Trophoblast cell (in vitro differentiated cells and primary cell): ENCODE measurements around the gene H2BK1.

Experiments used
- DNase-seq, 2 donors: peaks; one replicate each; pipeline ENCODE4 v3.0.0-alpha.2; 2016
- H2AFZ ChIP-seq: 2 replicates; pipeline ENCODE4 v1.6.1; 2013; ENCODE audit warnings: low read length, moderate library complexity, mild to moderate bottlenecking; ENCODE audit not compliant: insufficient read depth, poor library complexity
- H2AK5ac ChIP-seq: 2 replicates; pipeline ENCODE4 v1.6.1; 2013; ENCODE audit warnings: mild to moderate bottlenecking, low read length
- H2BK120ac ChIP-seq: 2 replicates; pipeline ENCODE4 v1.6.1; 2013; ENCODE audit warnings: low read length, mild to moderate bottlenecking, moderate library complexity; ENCODE audit not compliant: insufficient read depth, poor library complexity
- H2BK12ac ChIP-seq: 2 replicates; pipeline ENCODE4 v1.6.1; 2013; ENCODE audit warnings: mild to moderate bottlenecking, low read length, moderate library complexity
- H2BK5ac ChIP-seq: 2 replicates; pipeline ENCODE4 v1.6.1; 2013; ENCODE audit warnings: low read length, low read depth, moderate library complexity, mild to moderate bottlenecking; ENCODE audit not compliant: poor library complexity
- H3K14ac ChIP-seq: 2 replicates; pipeline ENCODE4 v1.6.1; 2013; ENCODE audit warnings: mild to moderate bottlenecking, low read length
- H3K18ac ChIP-seq: 2 replicates; pipeline ENCODE4 v1.6.1; 2013; ENCODE audit warnings: mild to moderate bottlenecking, low read length
- H3K23ac ChIP-seq: 2 replicates; pipeline ENCODE4 v1.6.1; 2013; ENCODE audit warnings: low read length
- H3K27ac ChIP-seq: 2 replicates; pipeline ENCODE4 v1.5.1; 2013; ENCODE audit warnings: low read depth, mild to moderate bottlenecking, inconsistent platforms, low read length, moderate library complexity
- H3K27me3 ChIP-seq: 2 replicates; pipeline ENCODE4 v1.6.1; 2013; ENCODE audit warnings: inconsistent platforms, mild to moderate bottlenecking, low read length, moderate library complexity; ENCODE audit not compliant: insufficient read depth
- H3K36me3 ChIP-seq, 2 experiments: 1 replicate in 1 of 2; 2 replicates in 1 of 2; pipeline ENCODE4 v1.6.1; 2013; ENCODE audit warnings: low read length in 2 of 2, mild to moderate bottlenecking in 2 of 2, moderate library complexity in 1 of 2; ENCODE audit not compliant: insufficient read depth in 2 of 2, control insufficient read depth in 1 of 2
- H3K4ac ChIP-seq: 2 replicates; pipeline ENCODE4 v1.6.1; 2013; ENCODE audit warnings: low read depth, mild to moderate bottlenecking, low read length, moderate library complexity
- H3K4me1 ChIP-seq, 2 experiments: 1 replicate in 1 of 2; 2 replicates in 1 of 2; pipeline ENCODE4 v1.6.1; 2013; ENCODE audit warnings: low read length in 2 of 2, mild to moderate bottlenecking in 2 of 2, moderate library complexity in 1 of 2; ENCODE audit not compliant: insufficient read depth in 2 of 2, control insufficient read depth in 1 of 2
- H3K4me2 ChIP-seq: 2 replicates; pipeline ENCODE4 v1.6.1; 2013; ENCODE audit warnings: inconsistent platforms, mild to moderate bottlenecking, low read length, moderate library complexity
- H3K4me3 ChIP-seq: 2 replicates; pipeline ENCODE4 v1.5.1; 2013; ENCODE audit warnings: mild to moderate bottlenecking, low read depth, low read length, inconsistent platforms
- H3K79me1 ChIP-seq: one replicate; pipeline ENCODE4 v1.6.1; 2013; ENCODE audit warnings: low read length
- H3K79me2 ChIP-seq: 2 replicates; pipeline ENCODE4 v1.6.1; 2013; ENCODE audit warnings: low read length, mild to moderate bottlenecking; ENCODE audit not compliant: control insufficient read depth, insufficient read depth, poor library complexity
- H3K9ac ChIP-seq: 2 replicates; pipeline ENCODE4 v1.6.1; 2013; ENCODE audit warnings: mild to moderate bottlenecking, low read length
- H3K9me3 ChIP-seq: 2 replicates; pipeline ENCODE4 v1.6.1; 2013; ENCODE audit warnings: low read depth, mild to moderate bottlenecking, control low read depth, inconsistent platforms, low read length; ENCODE audit not compliant: insufficient read depth
- H4K12ac ChIP-seq: 2 replicates; pipeline ENCODE4 v1.6.1; 2013; ENCODE audit warnings: low read depth, mild to moderate bottlenecking, low read length, moderate library complexity
- H4K8ac ChIP-seq: 2 replicates; pipeline ENCODE4 v1.6.1; 2013; ENCODE audit warnings: low read depth, mild to moderate bottlenecking, low read length, moderate library complexity
- H4K91ac ChIP-seq: one replicate; pipeline ENCODE4 v1.6.1; 2013; ENCODE audit warnings: low read depth, mild to moderate bottlenecking, low read length, moderate library complexity
- WGBS: extraction: QIAGEN DNeasy Blood & Tissue Kit; methylation state at CpG from one replicate; pipeline ENCODE4 v1.1.7; 2013; ENCODE audit warnings: missing lambda C conversion rate; ENCODE audit not compliant: insufficient read length, insufficient coverage; ENCODE audit errors: extremely low coverage; 5-methylcytosine and 5-hydroxymethylcytosine counted together

H2BK1 gene

DNA sequence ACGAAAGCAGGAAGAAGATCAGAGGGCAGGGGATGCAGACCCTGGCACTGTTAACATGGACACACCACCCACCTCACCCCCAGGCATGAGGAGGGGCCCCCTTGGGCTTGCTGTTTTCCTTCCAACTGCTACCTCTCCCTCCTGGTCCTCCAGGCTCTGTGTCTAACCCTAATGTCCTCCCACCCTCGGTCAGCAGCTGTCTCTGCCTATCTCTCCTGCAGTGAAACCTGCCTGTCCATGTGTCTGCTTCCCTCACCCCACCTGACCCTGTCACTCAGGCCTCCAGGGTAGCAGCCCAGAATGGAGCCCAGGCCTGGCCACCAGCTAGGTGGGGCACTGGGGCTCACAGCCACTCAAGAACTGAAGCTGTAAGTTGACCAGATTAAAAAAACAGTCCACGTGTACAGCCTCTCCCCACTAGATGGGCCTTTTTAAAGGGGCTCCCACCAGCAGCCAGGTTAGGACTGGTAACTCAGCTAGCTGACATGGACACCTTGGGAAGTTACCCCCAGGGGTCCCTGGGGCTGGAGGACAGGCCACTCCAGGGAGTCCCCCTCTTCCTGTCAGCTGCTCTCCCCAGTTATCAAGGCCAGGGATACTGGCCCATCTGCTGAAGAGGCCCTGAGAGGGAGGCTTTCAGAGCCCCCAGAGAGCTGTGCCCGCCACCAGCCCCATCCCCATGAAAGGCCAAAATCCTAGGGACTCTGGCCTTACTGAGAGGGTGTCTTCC is 36.7 kb upstream of the H2BK1 start:
- Histone ChIP-seq H3K23ac (no peak overlapping the region), H3K4me3 (no peak overlapping the region), H3K27ac (no peak overlapping the region), H2BK120ac (no peak overlapping the region), H2AK5ac (no peak overlapping the region), H3K79me1 (peaks cover 21% of the 10 kb centered on the region), H3K9me3 (no peaks in the 10 kb centered on the region), H3K4ac (no peak overlapping the region), H3K4me2 (no peak overlapping the region), H3K79me2 (peaks cover 8% of the 10 kb centered on the region), H4K12ac (no peak overlapping the region), H2BK5ac (no peak overlapping the region), H3K27me3 (peaks cover 6% of the 10 kb centered on the region), H2AFZ (no peak overlapping the region), H4K8ac (no peak overlapping the region), H2BK12ac (no peak overlapping the region), H3K36me3 (peaks cover 0 to 3% of the 10 kb centered on the region in 2 experiments), H3K4me1 (peaks cover 20 to 50% of the 10 kb centered on the region in 2 experiments), H3K14ac (no peak overlapping the region), H4K91ac (no peak overlapping the region), H3K18ac (no peak overlapping the region), H3K9ac (no peak overlapping the region)
- no peak for DNase-seq
- WGBS, result no CpG with 5 or more reads among the region's 4 CpGs

DNA sequence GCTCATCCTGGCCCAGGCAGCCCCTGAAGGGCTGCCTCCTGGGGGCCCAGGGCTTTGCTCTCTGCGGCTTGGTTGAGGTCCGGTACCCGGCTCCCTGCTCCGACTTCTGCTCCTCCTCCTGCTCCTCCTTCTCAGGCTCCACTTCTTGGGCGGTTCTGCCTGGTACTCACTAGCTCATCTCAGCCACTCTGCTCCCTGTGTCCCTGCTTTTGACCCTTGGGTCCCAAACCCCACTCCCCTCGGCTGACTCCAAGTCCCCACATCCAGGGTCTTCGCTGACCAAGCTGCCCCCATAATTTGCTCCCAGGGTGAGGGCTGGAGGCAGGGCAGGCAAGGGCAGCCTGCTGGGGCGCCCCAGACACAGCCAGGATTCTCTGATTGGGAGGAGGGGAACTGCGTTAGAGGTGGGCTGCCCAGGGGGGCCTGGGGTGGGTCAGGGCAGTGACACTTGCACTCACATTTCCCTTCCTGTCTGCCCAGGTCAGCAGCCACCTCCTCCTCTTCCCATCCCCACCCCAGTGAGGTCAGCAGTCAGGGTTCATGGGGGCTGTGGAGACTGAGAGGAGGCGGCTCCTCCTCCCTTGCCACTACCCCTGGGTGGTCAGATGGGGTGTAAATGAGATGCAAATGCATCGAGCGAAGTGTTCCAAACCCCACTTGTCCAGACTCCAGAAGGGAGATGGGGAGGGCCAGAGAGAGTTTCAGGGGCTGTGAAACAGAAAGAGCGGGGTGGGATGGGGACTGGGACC is 36.0 kb upstream of the H2BK1 start:
- no CpG with 5 or more reads among the region's 13 CpGs for WGBS
- Histone ChIP-seq H3K18ac (no peak overlapping the region), H3K9me3 (no peaks in the 10 kb centered on the region), H2AK5ac (no peak overlapping the region), H3K4me2 (no peak overlapping the region), H3K79me2 (peaks cover 5% of the 10 kb centered on the region), H4K91ac (no peak overlapping the region), H2BK120ac (no peak overlapping the region), H3K27ac (no peak overlapping the region), H4K12ac (no peak overlapping the region), H3K4ac (no peak overlapping the region), H3K36me3 (peaks cover 2 to 9% of the 10 kb centered on the region in 2 experiments), H3K9ac (no peak overlapping the region), H3K23ac (no peak overlapping the region), H2BK5ac (no peak overlapping the region), H3K14ac (no peak overlapping the region), H3K27me3 (peaks cover 6% of the 10 kb centered on the region), H2AFZ (no peak overlapping the region), H4K8ac (no peak overlapping the region), H3K79me1 (peaks cover 16% of the 10 kb centered on the region), H3K4me3 (no peak overlapping the region), H3K4me1 (peaks cover 17 to 46% of the 10 kb centered on the region in 2 experiments), H2BK12ac (no peak overlapping the region)
- DNase-seq, result no peak

GRCh38 chr7:151245360-151246101 is 35.2 kb upstream of the H2BK1 start:
- Histone ChIP-seq H3K79me1 (peaks cover 13% of the 10 kb centered on the region), H2BK12ac (no peak overlapping the region), H3K4ac (no peak overlapping the region), H3K18ac (no peak overlapping the region), H2AK5ac (no peak overlapping the region), H3K4me2 (peak overlapping the region; percentile 60), H3K4me3 (no peak overlapping the region), H3K9me3 (no peaks in the 10 kb centered on the region), H2AFZ (peak overlapping the region; percentile 58), H2BK5ac (no peak overlapping the region), H3K27me3 (peaks cover 6% of the 10 kb centered on the region), H4K8ac (peak overlapping the region; percentile 15), H2BK120ac (no peak overlapping the region), H4K12ac (no peak overlapping the region), H3K36me3 (peaks cover 4 to 12% of the 10 kb centered on the region in 2 experiments), H3K79me2 (peaks cover 5% of the 10 kb centered on the region), H3K9ac (no peak overlapping the region), H3K27ac (no peak overlapping the region), H3K4me1 (peaks cover 14 to 39% of the 10 kb centered on the region in 2 experiments), H4K91ac (no peak overlapping the region), H3K23ac (no peak overlapping the region), H3K14ac (no peak overlapping the region)
- WGBS, result no CpG with 5 or more reads among the region's 60 CpGs
- DNase-seq, result no peak

DNA sequence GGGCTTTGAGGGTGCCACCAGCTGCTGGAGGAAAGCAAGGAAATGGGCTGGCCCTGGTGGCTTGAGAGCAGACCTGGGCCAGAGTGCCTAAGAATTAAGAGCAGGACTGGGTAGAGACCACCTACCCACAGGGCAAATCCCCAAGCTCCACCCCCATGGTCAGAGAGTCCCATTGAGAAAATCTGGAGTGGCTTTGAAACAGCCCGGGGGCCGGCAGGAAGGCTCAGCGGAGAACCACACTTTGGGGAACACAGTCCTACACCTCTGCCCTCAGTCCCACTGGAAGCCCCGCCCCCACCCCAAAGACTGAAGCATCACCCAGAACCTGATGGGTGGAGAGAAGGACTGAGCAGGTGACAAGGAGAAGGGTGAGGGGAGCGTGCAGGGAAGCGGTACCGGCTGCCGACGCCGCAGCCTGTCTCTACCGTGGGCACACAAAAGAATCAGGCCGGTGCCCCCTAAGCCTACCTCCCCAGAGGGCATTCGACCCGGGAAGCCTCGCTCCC is 34.6 kb upstream of the H2BK1 start:
- no CpG with 5 or more reads among the region's 15 CpGs for whole genome bisulfite sequencing
- peaks cover 11% of the 10 kb centered on the region for H3K79me1 ChIP-seq
- no peak for DNase-seq

More for the DNA sequence above, 34.6 kb upstream of the H2BK1 start:
- no peak overlapping the region for H3K27ac ChIP-seq
- H2AFZ ChIP-seq, result no peak overlapping the region
- peak overlapping the region; percentile 60 for H3K4me2 ChIP-seq
- H3K79me2 ChIP-seq, result peaks cover 5% of the 10 kb centered on the region
- no peak overlapping the region for H3K9ac ChIP-seq
- no peak overlapping the region for H2BK12ac ChIP-seq
- no peak overlapping the region for H2BK5ac ChIP-seq
- H3K27me3 ChIP-seq, result peaks cover 6% of the 10 kb centered on the region
- H3K4ac ChIP-seq, result no peak overlapping the region
- H3K36me3 ChIP-seq, result peaks cover 10 to 14% of the 10 kb centered on the region in 2 experiments
- no peak overlapping the region for H2AK5ac ChIP-seq
- H4K91ac ChIP-seq, result no peak overlapping the region
- no peak overlapping the region for H4K12ac ChIP-seq
- H3K9me3 ChIP-seq, result no peaks in the 10 kb centered on the region
- H3K18ac ChIP-seq, result no peak overlapping the region
- H3K4me1 ChIP-seq, result peaks cover 11 to 34% of the 10 kb centered on the region in 2 experiments
- no peak overlapping the region for H3K4me3 ChIP-seq
- no peak overlapping the region for H3K14ac ChIP-seq
- no peak overlapping the region for H4K8ac ChIP-seq
- no peak overlapping the region for H2BK120ac ChIP-seq
- no peak overlapping the region for H3K23ac ChIP-seq
